Neural cell (in vitro differentiated cells): Measurements from ENCODE around the gene KIAA2012. TPM values are rescaled to one million over a fixed set of nuclear protein-coding genes. Genes with fewer than 3 reads are reported as not detected.

Source experiments
- H2AFZ ChIP-seq: fragments of 200-600, 300-800 bp; sonication (generic), shearing (Covaris generic); 2 replicates; pipeline ENCODE4 v1.6.0; 2014; ENCODE audit warnings: low read depth, mild to moderate bottlenecking, antibody characterized with exemption, low read length, moderate library complexity
- H3F3A ChIP-seq: fragments of 200-600 bp; shearing (Covaris generic); 2 replicates; pipeline ENCODE4 v1.6.1; 2016; ENCODE audit warnings: mild to moderate bottlenecking, moderate library complexity, mixed read lengths, antibody characterized with exemption, low read length; ENCODE audit not compliant: insufficient read depth, poor library complexity, severe bottlenecking
- H3K27ac ChIP-seq: fragments of 200-600, 300-800 bp; sonication (generic), shearing (Covaris generic); 2 replicates; pipeline ENCODE4 v1.5.1; 2014; ENCODE audit warnings: mild to moderate bottlenecking, low read length, moderate library complexity
- H3K27me3 ChIP-seq: fragments of 300-800, 200-600 bp; sonication (generic), shearing (Covaris generic); 2 replicates; pipeline ENCODE4 v1.6.0; 2014; ENCODE audit warnings: mild to moderate bottlenecking, low read depth, low read length, moderate library complexity; ENCODE audit not compliant: insufficient read depth
- H3K36me3 ChIP-seq: fragments of 300-800, 200-600 bp; sonication (generic), shearing (Covaris generic); 2 replicates; pipeline ENCODE4 v1.5.1; 2014; ENCODE audit warnings: mild to moderate bottlenecking, antibody characterized with exemption, low read length, moderate library complexity; ENCODE audit not compliant: insufficient read depth
- H3K4me2 ChIP-seq: fragments of 300-800, 200-600 bp; sonication (generic), shearing (Covaris generic); 2 replicates; pipeline ENCODE4 v1.6.0; 2014; ENCODE audit warnings: mild to moderate bottlenecking, low read length
- H3K4me3 ChIP-seq: fragments of 300-800, 200-600 bp; sonication (generic), shearing (Covaris generic); 2 replicates; pipeline ENCODE4 v1.5.1; 2014; ENCODE audit warnings: mild to moderate bottlenecking, low read length, moderate library complexity
- H3K79me2 ChIP-seq: fragments of 200-600 bp; shearing (Covaris generic); replicated peaks from 2 replicates; pipeline ENCODE4 v1.6.0; 2014; ENCODE audit warnings: mild to moderate bottlenecking, low read length, moderate library complexity; ENCODE audit not compliant: insufficient read depth
- H3K9ac ChIP-seq: fragments of 300-800, 200-600 bp; sonication (generic), shearing (Covaris generic); 2 replicates; pipeline ENCODE4 v1.6.1; 2016; ENCODE audit warnings: mild to moderate bottlenecking, low read length, mixed read lengths
- H3K9me2 ChIP-seq: fragments of 200-600 bp; shearing (Covaris generic); 2 replicates; pipeline ENCODE4 v1.6.1; 2016; ENCODE audit warnings: mild to moderate bottlenecking, low read length, mixed read lengths; ENCODE audit not compliant: insufficient read depth
- H3K9me3 ChIP-seq: fragments of 200-600, 300-800 bp; sonication (generic), shearing (Covaris generic); 2 replicates; pipeline ENCODE4 v1.6.1; 2016; ENCODE audit warnings: mild to moderate bottlenecking, mixed run types, low read length, moderate library complexity, mixed read lengths
- H4K20me1 ChIP-seq: fragments of 200-600 bp; shearing (Covaris generic); 2 replicates; pipeline ENCODE4 v1.6.1; 2016; ENCODE audit warnings: mild to moderate bottlenecking, mixed run types; ENCODE audit not compliant: insufficient read depth
- CTCF ChIP-seq: fragments of 450-650 bp; IDR thresholded peaks from 2 replicates; pipeline ENCODE4 v1.5.1; 2014; ENCODE audit warnings: antibody characterized with exemption, mild to moderate bottlenecking, moderate library complexity; ENCODE audit not compliant: poor library complexity, severe bottlenecking
- EP300 ChIP-seq: fragments of 450-650 bp; conservative IDR thresholded peaks from 2 replicates; pipeline ENCODE4 v1.6.1; 2014; ENCODE audit warnings: antibody characterized with exemption, mild to moderate bottlenecking, moderate library complexity; ENCODE audit not compliant: poor library complexity, severe bottlenecking
- EZH2 ChIP-seq: fragments of 200-600, 300-800 bp; shearing (Covaris generic), sonication (generic); IDR thresholded peaks from 2 replicates; pipeline ENCODE4 v1.6.1; 2014; ENCODE audit warnings: antibody characterized with exemption, low read length, borderline replicate concordance, mild to moderate bottlenecking; ENCODE audit not compliant: insufficient read depth, poor library complexity, severe bottlenecking
- MXI1 ChIP-seq: fragments of 450-650 bp; conservative IDR thresholded peaks from 2 replicates; pipeline ENCODE4 v1.6.1; 2014; ENCODE audit warnings: antibody characterized with exemption, mild to moderate bottlenecking; ENCODE audit not compliant: poor library complexity, severe bottlenecking
- POLR2AphosphoS5 ChIP-seq: IDR thresholded peaks from 2 replicates; pipeline ENCODE4 v1.6.1; 2012
- RAD21 ChIP-seq: fragments of 450-650 bp; conservative IDR thresholded peaks from 2 replicates; pipeline ENCODE4 v1.6.1; 2014; ENCODE audit warnings: antibody characterized with exemption, mild to moderate bottlenecking, moderate library complexity
- REST ChIP-seq: IDR thresholded peaks from 2 replicates; pipeline ENCODE4 v1.6.1; 2012; ENCODE audit warnings: borderline replicate concordance
- SMC3 ChIP-seq: fragments of 450-650 bp; conservative IDR thresholded peaks from 2 replicates; pipeline ENCODE4 v1.6.1; 2014; ENCODE audit warnings: antibody characterized with exemption, mild to moderate bottlenecking, moderate library complexity; ENCODE audit not compliant: poor library complexity
- TAF1 ChIP-seq: IDR thresholded peaks from 2 replicates; pipeline ENCODE4 v1.6.1; 2012; ENCODE audit warnings: low read depth
- polyA plus RNA-seq: library from polyadenylated mRNA; depleted of rRNA; stranded (reverse); fragments of >200 nt; gene quantifications from 2 replicates; pipeline ENCODE4 v1.2.3, GENCODE V29; 2014
- small RNA-seq, 3 experiments: library from RNA; depleted of rRNA; stranded (forward); fragments of <200 nt; gene quantifications; one replicate each; pipeline ENCODE3, GENCODE V24; 2012

KIAA2012 gene
- polyA plus RNA-seq, 1 donor from 2014 or later = not detected

- Histone ChIP-seq H3K27me3 (no peaks in the 10 kb centered on the region), H3K27ac (no peak overlapping the region), H3K9me3 (no peaks in the 10 kb centered on the region), H3K36me3 (no peaks in the 10 kb centered on the region), H3K9me2 (no peaks in the 10 kb centered on the region), H3K9ac (no peak overlapping the region), H3K4me2 (no peak overlapping the region), H3K4me3 (no peak overlapping the region), H3F3A (no peaks in the 10 kb centered on the region), H3K79me2 (no peaks in the 10 kb centered on the region), H2AFZ (no peak overlapping the region), H4K20me1 (no peaks in the 10 kb centered on the region)
- TF ChIP-seq MXI1 = no peak
- TF ChIP-seq CTCF = no peak
- TF ChIP-seq TAF1 = no peak
- TF ChIP-seq SMC3 = no peak
- no peak for TF ChIP-seq RAD21
- no peak for TF ChIP-seq EP300
- no peak for TF ChIP-seq REST
- TF ChIP-seq POLR2AphosphoS5 = no peak
- TF ChIP-seq EZH2 = no peak
Observed at GRCh38 chr2:202249521-202250253, 176.6 kb downstream of the KIAA2012 start.

- Histone ChIP-seq H3K27ac (no peak overlapping the region), H3K9me3 (no peaks in the 10 kb centered on the region), H3F3A (no peaks in the 10 kb centered on the region), H3K4me3 (no peak overlapping the region), H3K36me3 (no peaks in the 10 kb centered on the region), H4K20me1 (no peaks in the 10 kb centered on the region), H2AFZ (no peak overlapping the region), H3K9me2 (no peaks in the 10 kb centered on the region), H3K27me3 (no peaks in the 10 kb centered on the region), H3K4me2 (no peak overlapping the region), H3K9ac (no peak overlapping the region), H3K79me2 (no peaks in the 10 kb centered on the region)
- no peak for TF ChIP-seq POLR2AphosphoS5
- no peak for TF ChIP-seq EP300
Observed at GRCh38 chr2:202251494-202251893, 178.4 kb downstream of the KIAA2012 start.

Small RNAs within 50 kb of the gene (small RNA-seq; reads per million reads assigned to genes)
- 0 reads per million in 3 experiments for gene AC079354.2

Other genes with a start within 250 kb of the KIAA2012 start
- 0.76 and 1.8 TPM in 2 replicates for gene FZD7, start 39.4 kb upstream of the KIAA2012 start, polyA plus RNA-seq
- gene SUMO1, start 165.3 kb downstream of the KIAA2012 start, polyA plus RNA-seq = 281 and 365 TPM in 2 replicates
- 143 and 170 TPM in 2 replicates for gene NOP58, start 192.5 kb downstream of the KIAA2012 start, polyA plus RNA-seq